ENCODE measurements around the gene EED. TPM values are rescaled to one million over a fixed set of nuclear protein-coding genes. Genes with fewer than 3 reads are reported as not detected.

The EED gene
- 10.3 and 13.2 TPM in 2 replicates for total RNA-seq

GRCh38 chr11:86244522-86245368 lies at the start of gene EED:
Gene EED, plus strand, starts transcription at chr11:86244753. Its CDS starts 477 bp downstream, at chr11:86245230.

GRCh38 chr11:86302092-86302793 lies 57.7 kb downstream of the EED start, which contains the start of gene HIKESHI:
Gene HIKESHI, plus strand, starts transcription at chr11:86302240. Its CDS starts 209 bp downstream, at chr11:86302449.

Other genes starting within 250 kb of the EED start
- 141 and 169 TPM in 2 replicates for gene PICALM, start 175.7 kb upstream of the EED start, total RNA-seq
- 56.0 and 59.6 TPM in 2 replicates for gene HIKESHI, start 57.5 kb downstream of the EED start, total RNA-seq
- gene CCDC81, start 130.1 kb downstream of the EED start, total RNA-seq: under 0.01 and 0.09 TPM in 2 replicates

All from dermis lymphatic vessel endothelial cell (primary cell).